ENCODE measurements around the gene KIAA1217. TPM values are rescaled to one million over a fixed set of nuclear protein-coding genes. Genes with fewer than 3 reads are reported as not detected.

Gene KIAA1217
- total RNA-seq, 1 experiment from 2014 or later: 18.6 TPM

DNA sequence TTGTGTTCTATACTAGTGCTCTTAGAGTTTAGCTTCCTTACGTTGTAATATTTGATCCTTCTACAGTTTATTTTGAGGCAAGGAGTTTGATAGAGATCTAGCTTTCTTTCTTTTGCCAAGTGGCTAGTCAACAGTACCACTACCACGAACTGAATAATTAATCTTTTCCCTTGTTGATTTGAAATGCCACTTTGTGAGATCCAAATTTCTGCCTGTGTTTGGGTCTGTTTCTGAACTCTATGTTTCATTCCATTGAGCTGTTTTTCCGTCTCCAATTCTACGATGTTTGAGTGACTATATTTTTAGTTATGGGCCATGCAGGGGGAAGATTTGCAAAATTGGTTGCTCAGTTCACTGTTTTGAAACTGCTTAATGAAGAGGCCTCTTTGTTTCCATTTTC, 134.7 kb downstream of the KIAA1217 start:
- Mint-ChIP-seq H3K27ac (no peak overlapping the region), H3K4me1 (peaks cover 10 to 27% of the 10 kb centered on the region in 2 experiments), H3K27me3 (ENCODE audit: low read depth) (no peaks in the 10 kb centered on the region), H3K36me3 (ENCODE audit: insufficient read depth in 1 of 3, low read depth in 3 of 3) (no peaks in the 10 kb centered on the region), H3K9me3 (0 out of 5 replicates have a peak, but pooled peaks cover 0 to 2% of the 10 kb centered on the region in 2 experiments), H3K4me3 (no peak overlapping the region)
- H3K79me1 ChIP-seq (ENCODE audit: insufficient read depth, low read depth, low read length, poor library complexity, severe bottlenecking): no peaks in the 10 kb centered on the region
- H3K4me1 ChIP-seq (ENCODE audit: insufficient read depth, low read length): peaks cover 2% of the 10 kb centered on the region; the same call in 1 of the 2 replicates
- no peak overlapping the region for H2BK12ac ChIP-seq (ENCODE audit: insufficient read length, low read depth, low read length)
- no peak overlapping the region for H3K23ac ChIP-seq (ENCODE audit: insufficient read length, low read depth, low read length)
- H3K4me2 ChIP-seq (ENCODE audit: insufficient read depth, insufficient read length, low read length): no peak overlapping the region
- no peak overlapping the region for H3K9ac ChIP-seq (ENCODE audit: extremely low read depth, insufficient read length, low read length)
- H3K56ac ChIP-seq (ENCODE audit: insufficient read length, low read depth, low read length): no peak overlapping the region
- no peak overlapping the region for H2BK120ac ChIP-seq (ENCODE audit: low read depth, low read length, poor library complexity, severe bottlenecking)
- no peak overlapping the region for H2BK5ac ChIP-seq (ENCODE audit: insufficient read length, low read length)
- no peak overlapping the region for H3K14ac ChIP-seq (ENCODE audit: insufficient read depth, low read length)
- no peaks in the 10 kb centered on the region for H4K20me1 ChIP-seq (ENCODE audit: control insufficient read depth, insufficient read depth, insufficient read length)
- H4K8ac ChIP-seq (replicated peaks; ENCODE audit: insufficient read length, low read depth, low read length): no peak overlapping the region
- no peak overlapping the region for H3K4ac ChIP-seq (ENCODE audit: low read depth, low read length)
- no peak overlapping the region for H4K5ac ChIP-seq (ENCODE audit: insufficient read length, low read depth, low read length)
- no CpG with 5 or more reads among the region's 4 CpGs for WGBS (ENCODE audit: extremely low coverage, insufficient read length, low lambda C conversion rate)
- no peak overlapping the region for H2AK5ac ChIP-seq (ENCODE audit: insufficient read length, low read length)
- no peak overlapping the region for H2BK15ac ChIP-seq (ENCODE audit: low read depth, low read length)
- no peak overlapping the region for H4K91ac ChIP-seq (ENCODE audit: insufficient read length, low read depth, low read length)
- no peak overlapping the region for H2AFZ ChIP-seq (ENCODE audit: low read length)
- H3K27ac ChIP-seq (ENCODE audit: insufficient read length, low read depth, low read length): no peak overlapping the region
- no peaks in the 10 kb centered on the region for H3K23me2 ChIP-seq (ENCODE audit: insufficient read length, low read depth, low read length, poor library complexity, severe bottlenecking)
- no peaks in the 10 kb centered on the region for H3K27me3 ChIP-seq (ENCODE audit: insufficient read depth, low read length)
- no peak overlapping the region for H3K18ac ChIP-seq (ENCODE audit: insufficient read length, low read depth, low read length)
- no peak overlapping the region for H3T11ph ChIP-seq (ENCODE audit: low read length)
- H2BK20ac ChIP-seq (ENCODE audit: low read depth, low read length, poor library complexity, severe bottlenecking): no peak overlapping the region
- H3K9me3 ChIP-seq (ENCODE audit: control insufficient read depth, low read depth, low read length): no peaks in the 10 kb centered on the region
- TF ChIP-seq, protein P1, sequence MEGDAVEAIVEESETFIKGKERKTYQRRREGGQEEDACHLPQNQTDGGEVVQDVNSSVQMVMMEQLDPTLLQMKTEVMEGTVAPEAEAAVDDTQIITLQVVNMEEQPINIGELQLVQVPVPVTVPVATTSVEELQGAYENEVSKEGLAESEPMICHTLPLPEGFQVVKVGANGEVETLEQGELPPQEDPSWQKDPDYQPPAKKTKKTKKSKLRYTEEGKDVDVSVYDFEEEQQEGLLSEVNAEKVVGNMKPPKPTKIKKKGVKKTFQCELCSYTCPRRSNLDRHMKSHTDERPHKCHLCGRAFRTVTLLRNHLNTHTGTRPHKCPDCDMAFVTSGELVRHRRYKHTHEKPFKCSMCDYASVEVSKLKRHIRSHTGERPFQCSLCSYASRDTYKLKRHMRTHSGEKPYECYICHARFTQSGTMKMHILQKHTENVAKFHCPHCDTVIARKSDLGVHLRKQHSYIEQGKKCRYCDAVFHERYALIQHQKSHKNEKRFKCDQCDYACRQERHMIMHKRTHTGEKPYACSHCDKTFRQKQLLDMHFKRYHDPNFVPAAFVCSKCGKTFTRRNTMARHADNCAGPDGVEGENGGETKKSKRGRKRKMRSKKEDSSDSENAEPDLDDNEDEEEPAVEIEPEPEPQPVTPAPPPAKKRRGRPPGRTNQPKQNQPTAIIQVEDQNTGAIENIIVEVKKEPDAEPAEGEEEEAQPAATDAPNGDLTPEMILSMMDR (conservative IDR thresholded peaks at IDR 0.05): no peak
- no peak for DNase-seq
- no peaks in the 10 kb centered on the region for H3K79me2 ChIP-seq (ENCODE audit: insufficient read depth, low read length)

Data from H9 (cell line).